Central memory CD8-positive, alpha-beta T cell (primary cell): ENCODE data around the gene SYT7.

Experiments
- ATAC-seq: fragments of 150-1000 bp; cut with Tn5 transposase; replicated peaks from 2 replicates; pipeline ENCODE4 v1.10.0; 2022; ENCODE audit warnings: mild to moderate bottlenecking, moderate FRiP score, moderate number of reproducible peaks; ENCODE audit not compliant: poor library complexity, severe bottlenecking; ENCODE audit errors: extremely low read depth
- DNase-seq, 2 donors: peaks; one replicate each; pipeline ENCODE4 v3.0.0; 2021; ENCODE audit warnings: low spot score in 2 of 2
- H3K27ac Mint-ChIP-seq: one replicate; pipeline ENCODE4 v1.8.0; 2022; ENCODE audit warnings: low read depth, mild to moderate bottlenecking, moderate library complexity, mixed read lengths
- H3K27me3 Mint-ChIP-seq: one replicate; pipeline ENCODE4 v1.8.0; 2022; ENCODE audit warnings: mixed read lengths
- H3K36me3 Mint-ChIP-seq: one replicate; pipeline ENCODE4 v1.8.0; 2022; ENCODE audit warnings: mild to moderate bottlenecking, moderate library complexity, mixed read lengths; ENCODE audit not compliant: insufficient read depth
- H3K4me1 Mint-ChIP-seq: one replicate; pipeline ENCODE4 v1.8.0; 2022; ENCODE audit warnings: mixed read lengths
- H3K4me3 Mint-ChIP-seq: one replicate; pipeline ENCODE4 v1.8.0; 2022; ENCODE audit warnings: mild to moderate bottlenecking, moderate library complexity, mixed read lengths
- H3K9me3 Mint-ChIP-seq: one replicate; pipeline ENCODE4 v1.8.0; 2022; ENCODE audit warnings: mixed read lengths

Gene SYT7

GRCh38 chr11:61533401-61533800 lies 47.5 kb downstream of the SYT7 start:
- no peak overlapping the region for H3K27ac Mint-ChIP-seq
- no peak overlapping the region for H3K4me3 Mint-ChIP-seq
- ATAC-seq: no peak
- H3K36me3 Mint-ChIP-seq: no peaks in the 10 kb centered on the region
- DNase-seq: no peak
- peaks cover 65% of the 10 kb centered on the region for H3K27me3 Mint-ChIP-seq
- H3K9me3 Mint-ChIP-seq: no peaks in the 10 kb centered on the region
- no peaks in the 10 kb centered on the region for H3K4me1 Mint-ChIP-seq

GRCh38 chr11:61533039-61533375 lies 47.9 kb downstream of the SYT7 start:
- H3K27ac Mint-ChIP-seq: no peak overlapping the region
- ATAC-seq (no peak), DNase-seq (no peak)
- no peak overlapping the region for H3K4me3 Mint-ChIP-seq
- no peaks in the 10 kb centered on the region for H3K36me3 Mint-ChIP-seq
- peaks cover 64% of the 10 kb centered on the region for H3K27me3 Mint-ChIP-seq
- no peaks in the 10 kb centered on the region for H3K4me1 Mint-ChIP-seq
- no peaks in the 10 kb centered on the region for H3K9me3 Mint-ChIP-seq

- no peaks in the 10 kb centered on the region for H3K4me1 Mint-ChIP-seq
- H3K27ac Mint-ChIP-seq: no peak overlapping the region
- peaks cover 68% of the 10 kb centered on the region for H3K27me3 Mint-ChIP-seq
- no peaks in the 10 kb centered on the region for H3K9me3 Mint-ChIP-seq
- DNase-seq (peak in 1 of 2 donors; percentile 27), ATAC-seq (no peak)
- no peaks in the 10 kb centered on the region for H3K36me3 Mint-ChIP-seq
- H3K4me3 Mint-ChIP-seq: no peak overlapping the region
These were observed 48.5 kb downstream of the SYT7 start for GRCh38 chr11:61532134-61533038.

GRCh38 chr11:61531044-61531443 lies 49.8 kb downstream of the SYT7 start:
- Mint-ChIP-seq H3K27me3 (peaks cover 76% of the 10 kb centered on the region), H3K27ac (no peak overlapping the region), H3K36me3 (no peaks in the 10 kb centered on the region), H3K4me3 (no peak overlapping the region), H3K4me1 (no peaks in the 10 kb centered on the region), H3K9me3 (no peaks in the 10 kb centered on the region)
- no peak for ATAC-seq
- no peak for DNase-seq

GRCh38 chr11:61529537-61530225 lies 51.2 kb downstream of the SYT7 start:
- Mint-ChIP-seq H3K9me3 (no peaks in the 10 kb centered on the region), H3K4me3 (no peak overlapping the region), H3K4me1 (no peaks in the 10 kb centered on the region), H3K36me3 (no peaks in the 10 kb centered on the region), H3K27ac (no peak overlapping the region), H3K27me3 (peaks cover 76% of the 10 kb centered on the region)
- DNase-seq (no peak), ATAC-seq (no peak)

- Mint-ChIP-seq H3K36me3 (no peaks in the 10 kb centered on the region), H3K9me3 (no peaks in the 10 kb centered on the region), H3K4me3 (no peak overlapping the region), H3K4me1 (no peaks in the 10 kb centered on the region), H3K27me3 (peaks cover 76% of the 10 kb centered on the region), H3K27ac (no peak overlapping the region)
- DNase-seq (no peak), ATAC-seq (no peak)
These were observed 52.8 kb downstream of the SYT7 start for GRCh38 chr11:61528114-61528513.

- Mint-ChIP-seq H3K4me3 (no peak overlapping the region), H3K27ac (no peak overlapping the region), H3K36me3 (no peaks in the 10 kb centered on the region), H3K9me3 (no peaks in the 10 kb centered on the region), H3K27me3 (peaks cover 80% of the 10 kb centered on the region), H3K4me1 (no peaks in the 10 kb centered on the region)
- ATAC-seq (no peak), DNase-seq (no peak)
These were observed 53.7 kb downstream of the SYT7 start for GRCh38 chr11:61526956-61527731.

GRCh38 chr11:61526229-61526628 lies 54.6 kb downstream of the SYT7 start:
- no peak overlapping the region for H3K4me3 Mint-ChIP-seq
- peaks cover 79% of the 10 kb centered on the region for H3K27me3 Mint-ChIP-seq
- no peak overlapping the region for H3K27ac Mint-ChIP-seq
- DNase-seq: no peak
- H3K9me3 Mint-ChIP-seq: no peaks in the 10 kb centered on the region
- H3K4me1 Mint-ChIP-seq: no peaks in the 10 kb centered on the region
- no peaks in the 10 kb centered on the region for H3K36me3 Mint-ChIP-seq
- no peak for ATAC-seq

- Mint-ChIP-seq H3K27me3 (peaks cover 68% of the 10 kb centered on the region), H3K4me1 (no peaks in the 10 kb centered on the region), H3K4me3 (no peak overlapping the region), H3K27ac (no peak overlapping the region), H3K36me3 (no peaks in the 10 kb centered on the region), H3K9me3 (no peaks in the 10 kb centered on the region)
- DNase-seq (no peak), ATAC-seq (no peak)
These were observed 55.8 kb downstream of the SYT7 start for GRCh38 chr11:61524963-61525587.

GRCh38 chr11:61524446-61524845 lies 56.4 kb downstream of the SYT7 start:
- no peak overlapping the region for H3K27ac Mint-ChIP-seq
- no peaks in the 10 kb centered on the region for H3K4me1 Mint-ChIP-seq
- no peak for ATAC-seq
- no peaks in the 10 kb centered on the region for H3K36me3 Mint-ChIP-seq
- no peaks in the 10 kb centered on the region for H3K9me3 Mint-ChIP-seq
- DNase-seq: no peak
- no peak overlapping the region for H3K4me3 Mint-ChIP-seq
- H3K27me3 Mint-ChIP-seq: peaks cover 68% of the 10 kb centered on the region

GRCh38 chr11:61522881-61523280 lies 58.0 kb downstream of the SYT7 start:
- Mint-ChIP-seq H3K27ac (no peak overlapping the region), H3K4me3 (no peak overlapping the region), H3K27me3 (peaks cover 72% of the 10 kb centered on the region), H3K4me1 (no peaks in the 10 kb centered on the region), H3K36me3 (no peaks in the 10 kb centered on the region), H3K9me3 (no peaks in the 10 kb centered on the region)
- DNase-seq (no peak), ATAC-seq (no peak)

- no peak overlapping the region for H3K4me3 Mint-ChIP-seq
- ATAC-seq: no peak
These were observed 62.7 kb downstream of the SYT7 start for GRCh38 chr11:61518032-61518795.

More at GRCh38 chr11:61518032-61518795, 62.7 kb downstream of the SYT7 start:
- Mint-ChIP-seq H3K27me3 (peaks cover 54% of the 10 kb centered on the region), H3K9me3 (no peaks in the 10 kb centered on the region), H3K4me1 (peaks cover 9% of the 10 kb centered on the region), H3K36me3 (no peaks in the 10 kb centered on the region), H3K27ac (no peak overlapping the region)
- DNase-seq: no peak
